Tongue (tissue), 2 donors: Measurements from ENCODE around the gene GJA1. TPM values are rescaled to one million over a fixed set of nuclear protein-coding genes. Genes with fewer than 3 reads are reported as not detected.
"Not testable (repeated sequence)": the region's sequence is repeated elsewhere in the genome, so short reads cannot be mapped to it uniquely, and the experiment has no call there.

Experiments
- DNase-seq: peaks from one replicate; pipeline ENCODE4 v3.0.0-alpha.2; 2015
- total RNA-seq: library from RNA; depleted of rRNA; stranded (reverse); fragments of >200 nt; gene quantifications from one replicate; pipeline ENCODE4 v1.2.3, GENCODE V29; 2014

GJA1 gene
- total RNA-seq, 1 donor from 2014 or later = 102 TPM

GRCh38 chr6:121437851-121438651, 2.6 kb downstream of the GJA1 start:
- no peak for DNase-seq

GRCh38 chr6:121438869-121439268, 3.4 kb downstream of the GJA1 start:
- DNase-seq = no peak

- no peak for DNase-seq
Measured at GRCh38 chr6:121439475-121439874, 4.0 kb downstream of the GJA1 start.

- DNase-seq = no peak
Measured at GRCh38 chr6:121439926-121440325, 4.5 kb downstream of the GJA1 start.

- DNase-seq = no peak
Measured at GRCh38 chr6:121441477-121441876, 6.0 kb downstream of the GJA1 start.

- no peak for DNase-seq
Measured at GRCh38 chr6:121442576-121442975, 7.1 kb downstream of the GJA1 start.

- DNase-seq = no peak
Measured at GRCh38 chr6:121443971-121444541, 8.6 kb downstream of the GJA1 start.

GRCh38 chr6:121446705-121447104, 11.3 kb downstream of the GJA1 start:
- not testable (repeated sequence) for DNase-seq

GRCh38 chr6:121447746-121448145, 12.3 kb downstream of the GJA1 start:
- not testable (repeated sequence) for DNase-seq

- DNase-seq = not testable (repeated sequence)
Measured at GRCh38 chr6:121448528-121448927, 13.1 kb downstream of the GJA1 start.

GRCh38 chr6:121449331-121449730, 13.9 kb downstream of the GJA1 start:
- no peak for DNase-seq

GRCh38 chr6:121450242-121450641, 14.8 kb downstream of the GJA1 start:
- no peak for DNase-seq

- no peak for DNase-seq
Measured at GRCh38 chr6:121451250-121451649, 15.8 kb downstream of the GJA1 start.

GRCh38 chr6:121453191-121453590, 17.7 kb downstream of the GJA1 start:
- DNase-seq = no peak

- no peak for DNase-seq
Measured at GRCh38 chr6:121460170-121460569, 24.7 kb downstream of the GJA1 start.

GRCh38 chr6:121463087-121463486, 27.6 kb downstream of the GJA1 start:
- DNase-seq = no peak

- no peak for DNase-seq
Measured at GRCh38 chr6:121465101-121465500, 29.7 kb downstream of the GJA1 start.

- no peak for DNase-seq
Measured at GRCh38 chr6:121479486-121480098, 44.1 kb downstream of the GJA1 start.

- no peak for DNase-seq
Measured at GRCh38 chr6:121480099-121480713, 44.8 kb downstream of the GJA1 start.

- DNase-seq = no peak
Measured at GRCh38 chr6:121482004-121482693, 46.7 kb downstream of the GJA1 start.

GRCh38 chr6:121482751-121483150, 47.3 kb downstream of the GJA1 start:
- DNase-seq = no peak

GRCh38 chr6:121485359-121485811, 49.9 kb downstream of the GJA1 start:
- peak; percentile 33 for DNase-seq
